ENCODE measurements around the gene TRIO.

TRIO gene

GRCh38 chr5:14222206-14222605, 79.1 kb downstream of the TRIO start:
- Histone ChIP-seq H3K36me3 (ENCODE audit: control insufficient read depth, low read length) (no peaks in the 10 kb centered on the region), H3K27ac (ENCODE audit: low read depth, low read length) (no peak overlapping the region), H3K4me3 (ENCODE audit: low read length) (no peak overlapping the region), H3K79me2 (ENCODE audit: control insufficient read depth, low read length) (peaks cover 68% of the 10 kb centered on the region), H3F3A (ENCODE audit: control insufficient read depth, insufficient read depth) (no peaks in the 10 kb centered on the region), H3K4me1 (ENCODE audit: control insufficient read depth, low read length) (peaks cover 76% of the 10 kb centered on the region), H3K27me3 (ENCODE audit: control insufficient read depth, low read length) (no peaks in the 10 kb centered on the region), H4K20me1 (ENCODE audit: control insufficient read depth, insufficient read depth, low read depth, low read length) (no peaks in the 10 kb centered on the region), H3K9me2 (replicated peaks; ENCODE audit: control insufficient read depth, low read length) (no peaks in the 10 kb centered on the region), H3K4me2 (ENCODE audit: low read length) (peak overlapping the region; percentile 66), H3K9me3 (ENCODE audit: control insufficient read depth, insufficient read depth, low read length) (no peaks in the 10 kb centered on the region)
- TF ChIP-seq CTCF (IDR thresholded peaks at IDR 0.05; ENCODE audit: low read depth, low read length, poor library complexity, severe bottlenecking): no peak
- TF ChIP-seq EZH2phosphoT487 (IDR thresholded peaks at IDR 0.05; ENCODE audit: borderline replicate concordance, low read length): no peak

GRCh38 chr5:14223372-14223771, 80.2 kb downstream of the TRIO start:
- Histone ChIP-seq H3K36me3 (ENCODE audit: control insufficient read depth, low read length) (no peaks in the 10 kb centered on the region), H3K9me2 (replicated peaks; ENCODE audit: control insufficient read depth, low read length) (no peaks in the 10 kb centered on the region), H3K4me3 (ENCODE audit: low read length) (peak overlapping the region; percentile 51), H3K79me2 (ENCODE audit: control insufficient read depth, low read length) (peaks cover 68% of the 10 kb centered on the region), H3K27me3 (ENCODE audit: control insufficient read depth, low read length) (no peaks in the 10 kb centered on the region), H3K4me2 (ENCODE audit: low read length) (peak overlapping the region; percentile 66), H3K9me3 (ENCODE audit: control insufficient read depth, insufficient read depth, low read length) (no peaks in the 10 kb centered on the region), H3K27ac (ENCODE audit: low read depth, low read length) (peak overlapping the region; percentile 29; the same call in 1 of the 2 replicates), H3K4me1 (ENCODE audit: control insufficient read depth, low read length) (peaks cover 75% of the 10 kb centered on the region), H3F3A (ENCODE audit: control insufficient read depth, insufficient read depth) (no peaks in the 10 kb centered on the region), H4K20me1 (ENCODE audit: control insufficient read depth, insufficient read depth, low read depth, low read length) (no peaks in the 10 kb centered on the region)
- TF ChIP-seq EZH2phosphoT487 (IDR thresholded peaks at IDR 0.05; ENCODE audit: borderline replicate concordance, low read length): no peak
- TF ChIP-seq CTCF (IDR thresholded peaks at IDR 0.05; ENCODE audit: low read depth, low read length, poor library complexity, severe bottlenecking): no peak

- Histone ChIP-seq H4K20me1 (ENCODE audit: control insufficient read depth, insufficient read depth, low read depth, low read length) (no peaks in the 10 kb centered on the region), H3K9me3 (ENCODE audit: control insufficient read depth, insufficient read depth, low read length) (no peaks in the 10 kb centered on the region), H3K27me3 (ENCODE audit: control insufficient read depth, low read length) (no peaks in the 10 kb centered on the region), H3K79me2 (ENCODE audit: control insufficient read depth, low read length) (peaks cover 67% of the 10 kb centered on the region), H3F3A (ENCODE audit: control insufficient read depth, insufficient read depth) (no peaks in the 10 kb centered on the region), H3K36me3 (ENCODE audit: control insufficient read depth, low read length) (no peaks in the 10 kb centered on the region), H3K27ac (ENCODE audit: low read depth, low read length) (no peak overlapping the region), H3K4me2 (ENCODE audit: low read length) (peak overlapping the region; percentile 50), H3K9me2 (replicated peaks; ENCODE audit: control insufficient read depth, low read length) (no peaks in the 10 kb centered on the region), H3K4me1 (ENCODE audit: control insufficient read depth, low read length) (peaks cover 56% of the 10 kb centered on the region), H3K4me3 (ENCODE audit: low read length) (peak overlapping the region; percentile 15; the same call in 1 of the 2 replicates)
- TF ChIP-seq CTCF (IDR thresholded peaks at IDR 0.05; ENCODE audit: low read depth, low read length, poor library complexity, severe bottlenecking) (no peak), EZH2phosphoT487 (IDR thresholded peaks at IDR 0.05; ENCODE audit: borderline replicate concordance, low read length) (no peak)
Observed at GRCh38 chr5:14225173-14225834, 82.2 kb downstream of the TRIO start.
